ENCODE measurements around the gene IQSEC3. TPM values are rescaled to one million over a fixed set of nuclear protein-coding genes. Genes with fewer than 3 reads are reported as not detected.

The IQSEC3 gene
- polyA plus RNA-seq, 1 donor: 2.7 TPM

- H3K27ac ChIP-seq (ENCODE audit: low read length): no peak overlapping the region
- H3K4me1 ChIP-seq (ENCODE audit: control insufficient read depth, insufficient read depth, low read length): peaks cover 3% of the 10 kb centered on the region
- no peaks in the 10 kb centered on the region for H3K36me3 ChIP-seq (ENCODE audit: control insufficient read depth, insufficient read depth, low read length)
- WGBS (ENCODE audit: insufficient coverage, low lambda C conversion rate): 14% methylated on average over 5 of the region's 13 CpGs
- DNase-seq: no peak
- H3K4me3 ChIP-seq (ENCODE audit: low read length): no peak overlapping the region
- H3K27me3 ChIP-seq (ENCODE audit: control insufficient read depth, insufficient read depth, low read length): peaks cover 54% of the 10 kb centered on the region
- no peaks in the 10 kb centered on the region for H3K9me3 ChIP-seq (ENCODE audit: control insufficient read depth, low read depth, low read length)
These were observed 33.0 kb downstream of the IQSEC3 start for GRCh38 chr12:99605-100004.

GRCh38 chr12:101969-102878 is 35.7 kb downstream of the IQSEC3 start:
- Histone ChIP-seq H3K4me1 (ENCODE audit: control insufficient read depth, insufficient read depth, low read length) (peaks cover 8% of the 10 kb centered on the region), H3K36me3 (ENCODE audit: control insufficient read depth, insufficient read depth, low read length) (no peaks in the 10 kb centered on the region), H3K27ac (ENCODE audit: low read length) (no peak overlapping the region), H3K4me3 (ENCODE audit: low read length) (no peak overlapping the region), H3K27me3 (ENCODE audit: control insufficient read depth, insufficient read depth, low read length) (peaks cover 59% of the 10 kb centered on the region), H3K9me3 (ENCODE audit: control insufficient read depth, low read depth, low read length) (no peaks in the 10 kb centered on the region)
- WGBS (ENCODE audit: insufficient coverage, low lambda C conversion rate): no CpG with 5 or more reads among the region's 15 CpGs
- DNase-seq: no peak

- peaks cover 8% of the 10 kb centered on the region for H3K4me1 ChIP-seq (ENCODE audit: control insufficient read depth, insufficient read depth, low read length)
- no CpG with 5 or more reads among the region's 7 CpGs for WGBS (ENCODE audit: insufficient coverage, low lambda C conversion rate)
- peaks cover 54% of the 10 kb centered on the region for H3K27me3 ChIP-seq (ENCODE audit: control insufficient read depth, insufficient read depth, low read length)
These were observed 36.3 kb downstream of the IQSEC3 start for GRCh38 chr12:102879-103168.

GRCh38 chr12:103169-103981 is 36.8 kb downstream of the IQSEC3 start:
- no CpG with 5 or more reads among the region's 19 CpGs for WGBS (ENCODE audit: insufficient coverage, low lambda C conversion rate)
- Histone ChIP-seq H3K27me3 (ENCODE audit: control insufficient read depth, insufficient read depth, low read length) (peaks cover 48% of the 10 kb centered on the region), H3K27ac (ENCODE audit: low read length) (no peak overlapping the region)

More at GRCh38 chr12:102879-103168, 36.3 kb downstream of the IQSEC3 start:
- Histone ChIP-seq H3K27ac (ENCODE audit: low read length) (no peak overlapping the region), H3K36me3 (ENCODE audit: control insufficient read depth, insufficient read depth, low read length) (no peaks in the 10 kb centered on the region), H3K4me3 (ENCODE audit: low read length) (no peak overlapping the region), H3K9me3 (ENCODE audit: control insufficient read depth, low read depth, low read length) (no peaks in the 10 kb centered on the region)
- no peak for DNase-seq

GRCh38 chr12:104551-105081 is 38.0 kb downstream of the IQSEC3 start:
- no peak overlapping the region for H3K4me3 ChIP-seq (ENCODE audit: low read length)
- H3K4me1 ChIP-seq (ENCODE audit: control insufficient read depth, insufficient read depth, low read length): peaks cover 8% of the 10 kb centered on the region
- no CpG with 5 or more reads among the region's 40 CpGs for WGBS (ENCODE audit: insufficient coverage, low lambda C conversion rate)
- no peak overlapping the region for H3K27ac ChIP-seq (ENCODE audit: low read length)
- DNase-seq: peak; percentile 49 to 82
- H3K27me3 ChIP-seq (ENCODE audit: control insufficient read depth, insufficient read depth, low read length): peaks cover 36% of the 10 kb centered on the region
- no peaks in the 10 kb centered on the region for H3K9me3 ChIP-seq (ENCODE audit: control insufficient read depth, low read depth, low read length)
- H3K36me3 ChIP-seq (ENCODE audit: control insufficient read depth, insufficient read depth, low read length): no peaks in the 10 kb centered on the region

More at GRCh38 chr12:103169-103981, 36.8 kb downstream of the IQSEC3 start:
- DNase-seq: no peak
- H3K4me3 ChIP-seq (ENCODE audit: low read length): no peak overlapping the region
- no peaks in the 10 kb centered on the region for H3K9me3 ChIP-seq (ENCODE audit: control insufficient read depth, low read depth, low read length)
- H3K4me1 ChIP-seq (ENCODE audit: control insufficient read depth, insufficient read depth, low read length): peaks cover 8% of the 10 kb centered on the region
- no peaks in the 10 kb centered on the region for H3K36me3 ChIP-seq (ENCODE audit: control insufficient read depth, insufficient read depth, low read length)

- Histone ChIP-seq H3K27me3 (ENCODE audit: control insufficient read depth, insufficient read depth, low read length) (peaks cover 25% of the 10 kb centered on the region), H3K27ac (ENCODE audit: low read length) (no peak overlapping the region)
These were observed 39.1 kb downstream of the IQSEC3 start for GRCh38 chr12:105696-106095.

GRCh38 chr12:106118-106591 is 39.6 kb downstream of the IQSEC3 start:
- H3K36me3 ChIP-seq (ENCODE audit: control insufficient read depth, insufficient read depth, low read length): no peaks in the 10 kb centered on the region
- H3K27ac ChIP-seq (ENCODE audit: low read length): no peak overlapping the region
- no peaks in the 10 kb centered on the region for H3K9me3 ChIP-seq (ENCODE audit: control insufficient read depth, low read depth, low read length)
- peaks cover 21% of the 10 kb centered on the region for H3K27me3 ChIP-seq (ENCODE audit: control insufficient read depth, insufficient read depth, low read length)
- H3K4me3 ChIP-seq (ENCODE audit: low read length): no peak overlapping the region
- peak in 1 of 2 donors; percentile 16 for DNase-seq
- no CpG with 5 or more reads among the region's 5 CpGs for WGBS (ENCODE audit: insufficient coverage, low lambda C conversion rate)
- peaks cover 8% of the 10 kb centered on the region for H3K4me1 ChIP-seq (ENCODE audit: control insufficient read depth, insufficient read depth, low read length)

More at GRCh38 chr12:105696-106095, 39.1 kb downstream of the IQSEC3 start:
- no peaks in the 10 kb centered on the region for H3K36me3 ChIP-seq (ENCODE audit: control insufficient read depth, insufficient read depth, low read length)
- H3K9me3 ChIP-seq (ENCODE audit: control insufficient read depth, low read depth, low read length): no peaks in the 10 kb centered on the region
- no CpG with 5 or more reads among the region's 4 CpGs for WGBS (ENCODE audit: insufficient coverage, low lambda C conversion rate)
- H3K4me3 ChIP-seq (ENCODE audit: low read length): no peak overlapping the region
- no peak for DNase-seq
- H3K4me1 ChIP-seq (ENCODE audit: control insufficient read depth, insufficient read depth, low read length): peaks cover 8% of the 10 kb centered on the region

- no peak overlapping the region for H3K27ac ChIP-seq (ENCODE audit: low read length)
- DNase-seq: no peak
- H3K4me3 ChIP-seq (ENCODE audit: low read length): no peak overlapping the region
These were observed 42.0 kb downstream of the IQSEC3 start for GRCh38 chr12:108594-108993.

GRCh38 chr12:109446-109845 is 42.9 kb downstream of the IQSEC3 start:
- Histone ChIP-seq H3K27me3 (ENCODE audit: control insufficient read depth, insufficient read depth, low read length) (peaks cover 12% of the 10 kb centered on the region), H3K9me3 (ENCODE audit: control insufficient read depth, low read depth, low read length) (no peaks in the 10 kb centered on the region), H3K27ac (ENCODE audit: low read length) (no peak overlapping the region), H3K4me3 (ENCODE audit: low read length) (no peak overlapping the region), H3K36me3 (ENCODE audit: control insufficient read depth, insufficient read depth, low read length) (no peaks in the 10 kb centered on the region), H3K4me1 (ENCODE audit: control insufficient read depth, insufficient read depth, low read length) (peaks cover 11% of the 10 kb centered on the region)
- DNase-seq: no peak
- WGBS (ENCODE audit: insufficient coverage, low lambda C conversion rate): 81% methylated on average over 4 of the region's 6 CpGs

More at GRCh38 chr12:108594-108993, 42.0 kb downstream of the IQSEC3 start:
- Histone ChIP-seq H3K36me3 (ENCODE audit: control insufficient read depth, insufficient read depth, low read length) (no peaks in the 10 kb centered on the region), H3K27me3 (ENCODE audit: control insufficient read depth, insufficient read depth, low read length) (peaks cover 13% of the 10 kb centered on the region), H3K9me3 (ENCODE audit: control insufficient read depth, low read depth, low read length) (no peaks in the 10 kb centered on the region), H3K4me1 (ENCODE audit: control insufficient read depth, insufficient read depth, low read length) (peaks cover 13% of the 10 kb centered on the region)
- WGBS (ENCODE audit: insufficient coverage, low lambda C conversion rate): no CpG with 5 or more reads among the region's 9 CpGs

- H3K27ac ChIP-seq (ENCODE audit: low read length): no peak overlapping the region
- H3K27me3 ChIP-seq (ENCODE audit: control insufficient read depth, insufficient read depth, low read length): peaks cover 8% of the 10 kb centered on the region
- WGBS (ENCODE audit: insufficient coverage, low lambda C conversion rate): 64% methylated on average over 3 of the region's 3 CpGs
- H3K4me3 ChIP-seq (ENCODE audit: low read length): no peak overlapping the region
- H3K4me1 ChIP-seq (ENCODE audit: control insufficient read depth, insufficient read depth, low read length): peaks cover 7% of the 10 kb centered on the region
- H3K36me3 ChIP-seq (ENCODE audit: control insufficient read depth, insufficient read depth, low read length): no peaks in the 10 kb centered on the region
- no peaks in the 10 kb centered on the region for H3K9me3 ChIP-seq (ENCODE audit: control insufficient read depth, low read depth, low read length)
- no peak for DNase-seq
These were observed 43.3 kb downstream of the IQSEC3 start for GRCh38 chr12:109872-110271.
